ENCODE measurements around the gene RBM28. TPM values are rescaled to one million over a fixed set of nuclear protein-coding genes. Genes with fewer than 3 reads are reported as not detected.

RBM28 gene
- total and polyA plus RNA-seq, 2 of the 8 experiments (the other 6 are each of a cell fraction or from before 2014, with no cell fraction given), result 12.8 to 65.3 TPM

DNA sequence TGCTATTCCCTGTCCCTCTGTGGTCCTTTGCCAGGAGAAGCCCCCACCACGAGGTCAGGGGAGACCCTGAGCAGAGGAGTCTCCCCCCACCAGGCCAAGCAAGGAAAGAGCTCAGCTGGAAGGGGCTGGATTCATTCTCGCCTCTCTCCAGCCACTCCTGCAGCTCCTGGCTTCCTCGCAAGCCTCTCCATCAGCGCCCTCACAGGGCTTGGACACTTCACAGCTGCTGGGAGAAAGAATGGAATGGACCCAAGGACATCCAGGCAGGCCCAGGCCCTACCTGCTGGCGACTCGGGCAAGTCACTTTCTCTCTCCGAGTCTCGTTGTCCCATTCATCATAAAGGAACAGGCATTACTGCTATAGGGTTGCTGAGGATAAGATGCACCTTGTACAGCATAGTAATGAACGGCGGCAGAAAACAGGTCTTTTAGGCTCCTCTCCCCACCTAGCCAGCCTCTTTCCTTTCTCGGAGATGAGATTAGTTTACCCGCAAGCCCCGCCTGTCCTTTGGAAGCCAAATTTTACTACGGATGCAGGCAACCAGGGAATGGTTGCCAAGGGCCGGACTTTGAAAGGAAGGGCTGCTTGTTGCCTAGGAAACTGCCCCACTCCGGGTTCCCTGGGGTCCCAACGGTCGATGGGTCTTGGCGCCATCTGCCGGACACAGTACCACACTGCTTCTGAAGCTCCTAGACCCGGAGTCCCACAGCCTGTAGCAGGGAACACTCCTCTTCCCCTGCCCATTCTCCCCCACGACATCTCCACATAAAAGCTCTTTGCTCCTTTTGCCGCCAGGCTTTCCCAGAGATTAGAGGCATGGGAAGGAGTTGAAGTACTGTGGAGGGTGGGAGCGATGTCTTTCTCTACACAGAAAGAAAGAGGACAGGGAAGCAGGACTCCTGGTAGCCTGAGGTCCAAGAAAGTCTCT is 43.8 kb upstream of the RBM28 start:
- Histone ChIP-seq H3K4ac (replicated peaks; ENCODE audit: insufficient read length, low read depth, low read length) (no peak overlapping the region), H2AFZ (ENCODE audit: low read length) (0 out of 2 replicates have a peak overlapping the region, but pooled peaks have one; percentile 46), H4K20me1 (replicated peaks in 1 of 2; ENCODE audit: control insufficient read depth in 1 of 2, insufficient read depth in 2 of 2, low read length in 2 of 2) (no peaks in the 10 kb centered on the region), H2AK5ac (ENCODE audit: low read depth, low read length) (no peak overlapping the region), H3K27me3 (replicated peaks in 1 of 4; ENCODE audit: control insufficient read depth in 3 of 4, extremely low read depth in 1 of 4, insufficient read depth in 3 of 4, low read length in 3 of 4) (peaks cover 0 to 6% (median 0%) of the 10 kb centered on the region in 4 experiments; a peak in 2 of 7 replicates), H3K14ac (ENCODE audit: insufficient read length) (no peak overlapping the region), H3K4me2 (ENCODE audit: insufficient read depth in 1 of 2, low read depth in 2 of 2, low read length in 2 of 2) (0 out of 4 replicates have a peak overlapping the region, but pooled peaks of 1 of the 2 experiments have one; percentile 2), H2BK15ac (ENCODE audit: low read length) (no peak overlapping the region), H2BK120ac (replicated peaks; ENCODE audit: low read depth, low read length) (no peak overlapping the region), H3K79me2 (ENCODE audit: control insufficient read depth in 1 of 2, insufficient read depth in 2 of 2, low read length in 2 of 2) (no peaks in the 10 kb centered on the region), H3K4me1 (replicated peaks in 1 of 4; ENCODE audit: control insufficient read depth in 3 of 4, insufficient read depth in 4 of 4, low read length in 3 of 4) (peaks cover 0 to 13% (median 11%) of the 10 kb centered on the region in 4 experiments; a peak in 6 of 7 replicates), H4K8ac (ENCODE audit: extremely low read depth, insufficient read depth, low read length) (no peak overlapping the region), H4K91ac (replicated peaks; ENCODE audit: insufficient read length, low read length) (no peak overlapping the region), H3K79me1 (ENCODE audit: low read depth, low read length) (no peaks in the 10 kb centered on the region), H3K27ac (ENCODE audit: low read depth, low read length) (no peak overlapping the region), H4K5ac (ENCODE audit: insufficient read length, low read depth, low read length) (no peak overlapping the region), H3K56ac (replicated peaks; ENCODE audit: insufficient read length, low read depth, low read length) (no peak overlapping the region), H3K9me3 (ENCODE audit: insufficient read depth in 2 of 2, low read depth in 1 of 2, low read length in 1 of 2) (no peaks in the 10 kb centered on the region), H2BK20ac (ENCODE audit: low read length) (no peak overlapping the region; the same call in 1 of the 2 replicates), H3K23me2 (ENCODE audit: low read depth, low read length) (no peaks in the 10 kb centered on the region; the same call in 1 of the 2 replicates), H3K23ac (ENCODE audit: insufficient read length) (no peak overlapping the region), H3K9ac (replicated peaks in 1 of 4; ENCODE audit: extremely low read depth in 1 of 4, low read depth in 3 of 4, low read length in 3 of 4) (no peak overlapping the region), H3K18ac (ENCODE audit: extremely low read depth, low read length) (no peak overlapping the region), H2BK12ac (ENCODE audit: low read depth, low read length) (peak overlapping the region; percentile 22; the same call in 1 of the 2 replicates), H2BK5ac (ENCODE audit: low read depth, low read length) (no peak overlapping the region), H3K36me3 (ENCODE audit: control insufficient read depth in 2 of 4, insufficient read depth in 4 of 4, low read length in 3 of 4) (no peaks in the 10 kb centered on the region), H3K4me3 (ENCODE audit: extremely low read depth in 1 of 4, insufficient read depth in 2 of 4, low read depth in 3 of 4, low read length in 4 of 4) (no peak overlapping the region; a peak in 1 of 8 replicates)
- CTCF ChIA-PET (ENCODE audit: partially characterized antibody), result interaction anchor here (0.7 to 19.2 kb wide), 18 partner anchors 8 to 88 kb away, joined by 3 to 345 read pairs (median 8); partner anchors contain the start of genes IMPDH1, METTL2B, PRRT4 and RBM28
- POLR2A ChIA-PET (ENCODE audit: partially characterized antibody), result interaction anchor here (0.8 to 2.1 kb wide), 6 partner anchors 10 to 44 kb away, joined by 3 to 11 read pairs (median 4); partner anchors contain the start of gene RBM28
- 31% methylated on average over 24 of the region's 24 CpGs; no CpG with 5 or more reads in 1 of the 2 experiments for WGBS, 2 experiments (ENCODE audit: extremely low coverage in 1 of 2, insufficient coverage in 1 of 2, insufficient read length in 1 of 2, insufficient replicate concordance in 2 of 2, low coverage in 1 of 2, low lambda C conversion rate in 2 of 2, missing lambda C conversion rate in 1 of 2)
- FAIRE-seq, result no peak
- DNase-seq (ENCODE audit: low read depth in 1 of 2, low spot score in 2 of 2), result peak; percentile 78 to 96
- 0 out of 2 replicates have a peak, but pooled peaks have one; percentile 35 for TF ChIP-seq CREB1 (IDR thresholded peaks at IDR 0.05)
- no peak for TF ChIP-seq SUZ12 (IDR thresholded peaks at IDR 0.05; ENCODE audit: low read length)
- TF ChIP-seq TAF1 (IDR thresholded peaks at IDR 0.05; ENCODE audit: low read depth, low read length), result no peak
- TF ChIP-seq BRCA1 (IDR thresholded peaks at IDR 0.05; ENCODE audit: low read depth, low read length), result no peak
- TF ChIP-seq TAF7 (optimal IDR thresholded peaks at IDR 0.05; ENCODE audit: borderline replicate concordance, low read depth, low read length), result no peak
- no peak for TF ChIP-seq SP1 (IDR thresholded peaks at IDR 0.05; ENCODE audit: low read depth, low read length)
- no peak for TF ChIP-seq GABPA (IDR thresholded peaks at IDR 0.05; ENCODE audit: borderline replicate concordance, insufficient read depth, low read length)
- TF ChIP-seq, protein P1, sequence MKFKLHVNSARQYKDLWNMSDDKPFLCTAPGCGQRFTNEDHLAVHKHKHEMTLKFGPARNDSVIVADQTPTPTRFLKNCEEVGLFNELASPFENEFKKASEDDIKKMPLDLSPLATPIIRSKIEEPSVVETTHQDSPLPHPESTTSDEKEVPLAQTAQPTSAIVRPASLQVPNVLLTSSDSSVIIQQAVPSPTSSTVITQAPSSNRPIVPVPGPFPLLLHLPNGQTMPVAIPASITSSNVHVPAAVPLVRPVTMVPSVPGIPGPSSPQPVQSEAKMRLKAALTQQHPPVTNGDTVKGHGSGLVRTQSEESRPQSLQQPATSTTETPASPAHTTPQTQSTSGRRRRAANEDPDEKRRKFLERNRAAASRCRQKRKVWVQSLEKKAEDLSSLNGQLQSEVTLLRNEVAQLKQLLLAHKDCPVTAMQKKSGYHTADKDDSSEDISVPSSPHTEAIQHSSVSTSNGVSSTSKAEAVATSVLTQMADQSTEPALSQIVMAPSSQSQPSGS (IDR thresholded peaks at IDR 0.05; ENCODE audit: low read length), result 0 out of 2 replicates have a peak, but pooled peaks have one; percentile 28
- TF ChIP-seq BCL11A (IDR thresholded peaks at IDR 0.05; ENCODE audit: low read depth in 2 of 2, low read length in 2 of 2), result no peak
